GM21381 (cell line): ENCODE measurements around the gene NUP214.
"Not testable (repeated sequence)": the region's sequence is repeated elsewhere in the genome, so short reads cannot be mapped to it uniquely, and the experiment has no call there.

Source experiments
- ATAC-seq: cut with Tn5 transposase; IDR thresholded peaks from one replicate; pipeline ENCODE4 v1.9.1; 2021; ENCODE audit warnings: mild to moderate bottlenecking, moderate library complexity; ENCODE audit not compliant: unreplicated experiment

Gene NUP214

GRCh38 chr9:131257266-131258025 is 132.1 kb downstream of the NUP214 start:
- no peak for ATAC-seq

- ATAC-seq = no peak
These were observed 132.8 kb downstream of the NUP214 start for GRCh38 chr9:131258186-131258585.

GRCh38 chr9:131258698-131259431 is 133.5 kb downstream of the NUP214 start:
- no peak for ATAC-seq

GRCh38 chr9:131259432-131259898 is 134.1 kb downstream of the NUP214 start:
- ATAC-seq = no peak

GRCh38 chr9:131259916-131260597 is 134.7 kb downstream of the NUP214 start:
- no peak for ATAC-seq

- no peak for ATAC-seq
These were observed 135.5 kb downstream of the NUP214 start for GRCh38 chr9:131260751-131261452.

GRCh38 chr9:131262327-131263032 is 137.1 kb downstream of the NUP214 start:
- peak; percentile 47 for ATAC-seq

- ATAC-seq = not testable (repeated sequence)
These were observed 137.6 kb downstream of the NUP214 start for GRCh38 chr9:131263033-131263343.

GRCh38 chr9:131263701-131264100 is 138.3 kb downstream of the NUP214 start:
- ATAC-seq = no peak

- no peak for ATAC-seq
These were observed 138.8 kb downstream of the NUP214 start for GRCh38 chr9:131264231-131264630.

GRCh38 chr9:131266266-131267229 is 141.2 kb downstream of the NUP214 start:
- no peak for ATAC-seq

- no peak for ATAC-seq
These were observed 145.0 kb downstream of the NUP214 start for GRCh38 chr9:131270171-131271015.

- ATAC-seq = not testable (repeated sequence)
These were observed 145.6 kb downstream of the NUP214 start for GRCh38 chr9:131271016-131271273.

- no peak for ATAC-seq
These were observed 146.1 kb downstream of the NUP214 start for GRCh38 chr9:131271506-131271931.

- no peak for ATAC-seq
These were observed 146.8 kb downstream of the NUP214 start for GRCh38 chr9:131272212-131272611.

- no peak for ATAC-seq
These were observed 147.9 kb downstream of the NUP214 start for GRCh38 chr9:131273146-131273855.

- ATAC-seq = no peak
These were observed 148.7 kb downstream of the NUP214 start for GRCh38 chr9:131273856-131274673.
